ENCODE measurements around the gene TMPO. TPM values are rescaled to one million over a fixed set of nuclear protein-coding genes. Genes with fewer than 3 reads are reported as not detected.
A peak's percentile ranks its signal among the peaks of the same experiment; 100 is the strongest.

TMPO gene
- polyA plus RNA-seq, 3 donors, result 35.7 to 67.3 (median 52.1) TPM

DNA sequence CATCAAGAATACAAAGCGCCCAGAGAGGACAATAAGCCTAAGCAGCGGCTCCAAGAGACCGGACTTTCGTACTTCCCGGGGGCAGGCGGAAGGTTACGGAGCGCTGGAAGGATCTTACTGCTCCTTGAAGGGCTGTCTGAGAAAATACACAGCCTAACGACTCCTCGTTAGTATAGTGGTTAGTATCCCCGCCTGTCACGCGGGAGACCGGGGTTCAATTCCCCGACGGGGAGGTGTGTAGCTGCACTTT lies 12.1 kb upstream of the TMPO start:
- Histone ChIP-seq H3K36me3 (replicated peaks in 1 of 2; ENCODE audit: control insufficient read depth in 1 of 2, insufficient read depth in 2 of 2, low read length in 2 of 2) (no peaks in the 10 kb centered on the region), H3K4me3 (replicated peaks in 1 of 3; ENCODE audit: low read depth in 2 of 3, low read length in 3 of 3) (peak overlapping the region; percentile 62 to 99 (median 77)), H3K27ac (ENCODE audit: low read depth in 1 of 2, low read length in 2 of 2) (peak overlapping the region; percentile 95 to 97), H3K9ac (ENCODE audit: insufficient read depth, low read length, poor library complexity, severe bottlenecking) (peak overlapping the region; percentile 75), H3K79me2 (ENCODE audit: insufficient read depth, low read length) (no peaks in the 10 kb centered on the region), H3K4me2 (replicated peaks; ENCODE audit: extremely low read depth, low read length, poor library complexity, severe bottlenecking) (peak overlapping the region; percentile 81), H3K9me3 (replicated peaks in 1 of 2; ENCODE audit: control insufficient read depth in 1 of 2, insufficient read depth in 1 of 2, low read length in 2 of 2) (no peaks in the 10 kb centered on the region), H2AFZ (ENCODE audit: insufficient read depth, low read depth, low read length, poor library complexity, severe bottlenecking) (peak overlapping the region; percentile 91), H3K4me1 (ENCODE audit: control insufficient read depth in 1 of 2, insufficient read depth in 2 of 2, low read length in 2 of 2) (peaks cover 7 to 16% of the 10 kb centered on the region in 2 donors), H4K20me1 (ENCODE audit: insufficient read depth, low read length) (no peaks in the 10 kb centered on the region), H3K27me3 (ENCODE audit: control insufficient read depth in 2 of 2, insufficient read depth in 2 of 2, low read length in 2 of 2) (no peaks in the 10 kb centered on the region)
- peaks cover 0 to 1% (median 0%) of the 10 kb centered on the region in 7 donors for H3K9me3 Mint-ChIP-seq
- peaks cover 0 to 9% (median 3%) of the 10 kb centered on the region in 3 donors for H3K27me3 Mint-ChIP-seq (ENCODE audit: low read depth in 3 of 3)
- peaks cover 13% of the 10 kb centered on the region for H3K4me1 Mint-ChIP-seq
- intact Hi-C loops (cut with micrococcal nuclease), result no loop called here
- TF ChIP-seq, protein P1, sequence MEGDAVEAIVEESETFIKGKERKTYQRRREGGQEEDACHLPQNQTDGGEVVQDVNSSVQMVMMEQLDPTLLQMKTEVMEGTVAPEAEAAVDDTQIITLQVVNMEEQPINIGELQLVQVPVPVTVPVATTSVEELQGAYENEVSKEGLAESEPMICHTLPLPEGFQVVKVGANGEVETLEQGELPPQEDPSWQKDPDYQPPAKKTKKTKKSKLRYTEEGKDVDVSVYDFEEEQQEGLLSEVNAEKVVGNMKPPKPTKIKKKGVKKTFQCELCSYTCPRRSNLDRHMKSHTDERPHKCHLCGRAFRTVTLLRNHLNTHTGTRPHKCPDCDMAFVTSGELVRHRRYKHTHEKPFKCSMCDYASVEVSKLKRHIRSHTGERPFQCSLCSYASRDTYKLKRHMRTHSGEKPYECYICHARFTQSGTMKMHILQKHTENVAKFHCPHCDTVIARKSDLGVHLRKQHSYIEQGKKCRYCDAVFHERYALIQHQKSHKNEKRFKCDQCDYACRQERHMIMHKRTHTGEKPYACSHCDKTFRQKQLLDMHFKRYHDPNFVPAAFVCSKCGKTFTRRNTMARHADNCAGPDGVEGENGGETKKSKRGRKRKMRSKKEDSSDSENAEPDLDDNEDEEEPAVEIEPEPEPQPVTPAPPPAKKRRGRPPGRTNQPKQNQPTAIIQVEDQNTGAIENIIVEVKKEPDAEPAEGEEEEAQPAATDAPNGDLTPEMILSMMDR (IDR thresholded peaks at IDR 0.05), result no peak
- H3K36me3 Mint-ChIP-seq, result no peaks in the 10 kb centered on the region
- peak overlapping the region; percentile 96 for H3K4me3 Mint-ChIP-seq
- peak overlapping the region; percentile 97 to 100 (median 99) for H3K27ac Mint-ChIP-seq
- WGBS (ENCODE audit: insufficient coverage), result 0% methylated on average over 7 of the region's 16 CpGs
- peak; percentile 87 to 92 (median 87) for DNase-seq

DNA sequence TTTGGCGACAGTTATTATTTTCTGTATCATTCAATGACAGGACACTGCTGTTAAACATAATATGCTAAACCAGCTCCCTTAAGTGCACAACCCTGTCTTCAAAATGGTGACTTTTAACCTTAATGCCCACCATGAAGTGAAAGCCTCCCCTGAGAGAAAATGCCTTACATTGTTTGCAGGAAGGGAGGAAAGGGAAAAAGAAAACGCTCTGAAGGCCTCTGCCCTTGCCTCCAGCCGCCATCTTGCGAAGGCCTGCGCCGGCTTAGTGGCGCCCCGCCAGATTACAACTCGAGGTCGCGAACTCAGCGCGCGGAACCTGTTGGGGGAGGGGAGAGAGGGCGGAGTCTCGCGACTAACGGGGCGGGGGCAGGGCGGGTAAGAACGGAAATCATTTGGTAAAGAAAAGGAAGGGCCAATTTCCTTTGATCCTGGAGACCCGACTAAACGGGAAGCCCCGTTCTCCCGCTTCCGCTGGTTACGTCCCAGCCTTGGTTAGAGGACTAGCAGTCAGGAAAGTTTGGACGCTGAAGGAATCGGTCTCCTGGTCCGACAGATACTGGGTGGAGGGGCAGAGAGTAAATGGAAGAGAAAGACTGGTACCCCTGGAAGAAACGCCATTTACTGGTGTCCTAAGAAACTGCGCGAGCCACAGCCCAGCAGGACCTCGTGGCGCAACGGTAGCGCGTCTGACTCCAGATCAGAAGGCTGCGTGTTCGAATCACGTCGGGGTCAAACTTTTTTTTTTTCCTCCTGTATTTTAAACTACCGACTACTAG lies 11.6 kb upstream of the TMPO start:
- Mint-ChIP-seq H3K27me3 (ENCODE audit: low read depth in 3 of 3) (peaks cover 0 to 9% (median 3%) of the 10 kb centered on the region in 3 donors), H3K36me3 (no peaks in the 10 kb centered on the region), H3K4me1 (peaks cover 11% of the 10 kb centered on the region), H3K4me3 (peak overlapping the region; percentile 96), H3K9me3 (peaks cover 0 to 1% (median 0%) of the 10 kb centered on the region in 7 donors), H3K27ac (peak overlapping the region; percentile 97 to 100 (median 99))
- H3K9ac ChIP-seq (ENCODE audit: insufficient read depth, low read length, poor library complexity, severe bottlenecking), result peak overlapping the region; percentile 75
- peak overlapping the region; percentile 81 for H3K4me2 ChIP-seq (replicated peaks; ENCODE audit: extremely low read depth, low read length, poor library complexity, severe bottlenecking)
- no peaks in the 10 kb centered on the region for H3K9me3 ChIP-seq (replicated peaks in 1 of 2; ENCODE audit: control insufficient read depth in 1 of 2, insufficient read depth in 1 of 2, low read length in 2 of 2)
- H3K79me2 ChIP-seq (ENCODE audit: insufficient read depth, low read length), result no peaks in the 10 kb centered on the region
- peak overlapping the region; percentile 95 to 97 for H3K27ac ChIP-seq (ENCODE audit: low read depth in 1 of 2, low read length in 2 of 2)
- H3K4me3 ChIP-seq (replicated peaks in 1 of 3; ENCODE audit: low read depth in 2 of 3, low read length in 3 of 3), result peak overlapping the region; percentile 62 to 99 (median 77)
- H2AFZ ChIP-seq (ENCODE audit: insufficient read depth, low read depth, low read length, poor library complexity, severe bottlenecking), result peak overlapping the region; percentile 91
- no peaks in the 10 kb centered on the region for H4K20me1 ChIP-seq (ENCODE audit: insufficient read depth, low read length)
- peak; percentile 86 to 95 (median 93) for DNase-seq
- H3K36me3 ChIP-seq (replicated peaks in 1 of 2; ENCODE audit: control insufficient read depth in 1 of 2, insufficient read depth in 2 of 2, low read length in 2 of 2), result no peaks in the 10 kb centered on the region
- TF ChIP-seq, protein P1 (IDR thresholded peaks at IDR 0.05), result no peak
- H3K4me1 ChIP-seq (ENCODE audit: control insufficient read depth in 1 of 2, insufficient read depth in 2 of 2, low read length in 2 of 2), result peaks cover 7 to 16% of the 10 kb centered on the region in 2 donors
- no peaks in the 10 kb centered on the region for H3K27me3 ChIP-seq (ENCODE audit: control insufficient read depth in 2 of 2, insufficient read depth in 2 of 2, low read length in 2 of 2)
- under 1% methylated on average over 33 of the region's 43 CpGs for WGBS (ENCODE audit: insufficient coverage)
- intact Hi-C loops (cut with micrococcal nuclease), result no loop called here

Data from CD14-positive monocyte (primary cell).